SKM-1 treated with dmso at 0.1 percent for 144 hours (cell line): ENCODE data around the gene AGFG2.
"Not testable (repeated sequence)": the region's sequence is repeated elsewhere in the genome, so short reads cannot be mapped to it uniquely, and the experiment has no call there.

Experiments used
- DNase-seq: peaks from one replicate; lab custom pipeline; 2025; ENCODE audit not compliant: unreplicated experiment; lab: John Stamatoyannopoulos, UW

Gene AGFG2

GRCh38 chr7:100519580-100519979, 19.4 kb upstream of the AGFG2 start:
- DNase-seq: no peak

DNA sequence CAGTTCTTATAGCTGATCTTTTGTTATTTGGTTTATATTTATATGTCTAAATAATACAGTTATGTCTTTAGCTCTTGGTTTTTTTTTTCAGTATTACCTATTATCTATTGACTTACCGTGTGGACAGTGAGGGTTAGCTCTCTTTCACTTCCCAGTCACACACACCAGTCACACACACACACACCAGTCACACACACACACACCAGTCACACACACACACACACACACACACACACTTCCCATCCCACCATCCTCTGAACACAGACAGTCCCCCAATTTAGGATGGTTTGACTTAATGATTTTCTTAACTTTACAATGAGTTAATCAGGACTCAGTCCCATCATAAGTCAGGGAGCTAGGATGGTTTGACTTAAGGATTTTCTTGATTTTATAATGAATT, 18.9 kb upstream of the AGFG2 start:
- no peak for DNase-seq

DNA sequence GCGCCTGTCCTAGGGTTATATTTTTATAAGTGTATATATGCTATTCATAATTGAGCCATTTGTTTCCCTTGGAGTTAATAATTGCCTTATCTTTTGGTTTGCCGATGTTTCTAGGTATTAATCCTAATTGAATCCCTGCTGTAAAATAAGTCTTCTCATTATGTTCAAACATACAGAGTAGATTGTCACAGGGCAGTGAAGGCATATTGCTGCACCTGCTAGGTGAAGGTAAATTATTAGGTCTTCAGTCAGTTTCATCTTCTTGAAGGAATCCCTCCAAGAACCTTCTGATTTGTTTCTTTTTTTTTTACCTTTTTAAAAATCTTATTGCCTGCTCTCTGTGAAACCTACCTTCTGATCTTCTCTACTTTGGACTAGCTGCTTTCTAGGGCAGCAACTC, 17.9 kb upstream of the AGFG2 start:
- no peak for DNase-seq

GRCh38 chr7:100521909-100522593, 17.0 kb upstream of the AGFG2 start:
- DNase-seq: not testable (repeated sequence)

- DNase-seq: not testable (repeated sequence)
Observed at GRCh38 chr7:100523192-100523591, 15.8 kb upstream of the AGFG2 start.

DNA sequence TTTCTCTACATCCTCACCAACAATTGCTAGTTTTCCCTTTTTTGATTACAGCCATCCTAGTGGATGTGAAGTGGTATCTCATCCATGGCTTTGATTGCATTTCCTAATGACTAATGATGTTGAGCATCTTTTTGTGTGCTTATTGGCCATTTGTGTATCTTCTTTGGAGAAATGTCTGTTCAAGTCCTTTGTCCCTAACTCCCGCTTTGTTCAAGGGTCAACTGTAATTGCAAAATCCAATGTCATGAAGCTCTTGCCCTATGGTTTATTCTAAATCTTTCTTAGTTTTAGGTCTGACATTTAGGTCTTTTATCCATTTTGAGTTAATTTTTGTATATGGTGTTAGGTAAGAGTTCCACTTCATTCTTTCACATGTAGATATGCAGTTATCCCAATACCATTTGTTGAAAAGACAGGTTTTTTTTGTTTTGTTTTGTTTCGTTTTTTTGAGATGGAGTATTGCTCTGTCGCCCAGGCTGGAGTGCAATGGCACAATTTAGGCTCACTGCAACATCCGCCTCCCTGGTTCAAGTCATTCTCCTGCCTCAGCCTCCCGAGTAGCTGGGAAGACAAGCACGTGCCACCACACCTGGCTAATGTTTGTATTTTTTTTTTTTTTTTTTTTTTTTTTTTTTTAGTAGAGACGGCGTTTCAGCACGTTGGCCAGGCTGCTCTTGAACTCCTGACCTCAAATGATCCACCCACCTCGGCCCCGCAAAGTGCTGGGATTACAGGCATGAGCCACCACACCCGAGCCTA, 10.7 kb upstream of the AGFG2 start:
- DNase-seq: not testable (repeated sequence)

GRCh38 chr7:100532165-100533022, 6.6 kb upstream of the AGFG2 start:
- no peak for DNase-seq

DNA sequence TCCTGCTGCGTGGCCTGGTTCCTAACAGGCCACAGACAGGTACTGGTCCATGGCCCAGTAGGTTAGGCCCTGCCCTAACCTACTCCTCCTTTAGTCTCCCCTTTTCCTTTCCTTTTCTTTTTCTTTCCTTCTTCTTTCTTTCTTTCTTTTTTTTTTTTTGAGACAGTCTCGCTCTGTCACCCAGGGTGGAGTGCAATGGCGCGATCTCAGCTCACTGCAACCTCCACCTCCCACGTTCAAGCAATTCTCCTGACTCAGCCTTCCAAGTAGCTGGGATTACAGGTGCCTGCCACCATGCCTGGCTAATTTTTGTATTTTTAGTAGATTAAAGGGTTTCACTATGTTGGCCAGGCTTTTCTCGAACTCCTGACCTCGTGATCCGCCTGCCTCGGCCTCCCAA, 3.0 kb upstream of the AGFG2 start:
- not testable (repeated sequence) for DNase-seq

- not testable (repeated sequence) for DNase-seq
Observed at GRCh38 chr7:100536695-100537094, 2.3 kb upstream of the AGFG2 start.

- no peak for DNase-seq
Observed at GRCh38 chr7:100538348-100538653, 702 bp upstream of the AGFG2 start.

- DNase-seq: no peak
Observed at GRCh38 chr7:100539436-100540006, 518 bp downstream of the AGFG2 start.

- no peak for DNase-seq
Observed at GRCh38 chr7:100540073-100540723, 1.2 kb downstream of the AGFG2 start.

DNA sequence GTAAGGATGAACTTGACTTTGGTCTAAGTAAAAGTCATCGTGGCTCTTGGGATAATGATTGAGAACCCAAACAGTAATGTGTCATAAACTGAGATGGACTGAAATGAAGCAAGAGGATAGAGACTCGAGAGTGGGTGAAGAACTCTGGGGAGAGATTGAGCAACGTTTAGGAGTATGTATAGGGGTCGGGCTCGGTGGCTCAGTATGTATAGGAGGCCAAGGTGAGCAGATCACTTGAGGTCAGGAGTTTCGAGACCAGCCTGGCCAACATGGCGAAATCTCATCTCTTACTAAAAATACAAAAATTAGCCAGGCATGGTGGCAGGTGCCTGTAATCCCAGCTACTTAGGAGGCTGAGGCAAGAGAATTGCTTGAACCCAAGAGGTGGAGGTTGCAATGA, 2.3 kb downstream of the AGFG2 start:
- DNase-seq: not testable (repeated sequence)

GRCh38 chr7:100543586-100543985, 4.6 kb downstream of the AGFG2 start:
- DNase-seq: no peak

DNA sequence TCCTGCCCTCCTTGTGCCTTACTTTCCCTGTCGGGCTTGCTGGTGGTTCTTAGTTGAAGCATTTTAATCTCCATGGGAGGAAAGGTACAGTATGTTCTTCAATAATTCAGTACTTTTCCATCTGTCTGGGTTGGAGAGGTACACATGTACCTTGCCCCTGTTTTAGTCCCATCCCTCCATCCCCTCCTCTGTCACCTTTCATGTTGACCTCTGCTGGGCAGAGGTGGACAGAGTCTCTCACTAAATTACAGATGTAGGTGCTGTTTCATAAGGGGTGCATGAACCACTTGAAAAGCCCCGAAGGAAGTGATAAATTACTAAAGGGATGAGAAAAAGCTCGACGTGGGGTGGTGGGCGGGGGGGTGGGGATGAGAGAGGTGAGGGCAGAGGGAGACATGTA, 5.4 kb downstream of the AGFG2 start:
- no peak for DNase-seq

DNA sequence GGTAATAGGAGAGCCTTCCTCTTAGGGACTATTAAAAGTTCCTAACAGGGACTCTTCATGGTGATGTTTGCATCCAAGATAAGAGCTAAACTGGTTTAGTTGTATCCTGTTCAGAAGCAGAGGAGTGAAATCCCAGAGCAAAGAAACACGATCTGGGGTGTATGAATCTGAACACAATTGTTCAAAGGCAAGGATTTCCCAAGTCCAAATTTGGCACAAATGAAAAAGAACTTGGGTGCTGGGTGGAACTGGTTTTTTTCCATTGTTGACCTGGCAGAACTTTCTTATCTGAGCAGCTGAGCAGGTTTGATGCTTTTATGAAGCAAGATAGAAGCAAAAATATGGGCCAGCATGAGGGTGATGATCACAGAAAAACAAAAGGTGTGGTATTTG, 6.0 kb downstream of the AGFG2 start:
- no peak for DNase-seq

GRCh38 chr7:100545360-100546128, 6.5 kb downstream of the AGFG2 start:
- no peak for DNase-seq

DNA sequence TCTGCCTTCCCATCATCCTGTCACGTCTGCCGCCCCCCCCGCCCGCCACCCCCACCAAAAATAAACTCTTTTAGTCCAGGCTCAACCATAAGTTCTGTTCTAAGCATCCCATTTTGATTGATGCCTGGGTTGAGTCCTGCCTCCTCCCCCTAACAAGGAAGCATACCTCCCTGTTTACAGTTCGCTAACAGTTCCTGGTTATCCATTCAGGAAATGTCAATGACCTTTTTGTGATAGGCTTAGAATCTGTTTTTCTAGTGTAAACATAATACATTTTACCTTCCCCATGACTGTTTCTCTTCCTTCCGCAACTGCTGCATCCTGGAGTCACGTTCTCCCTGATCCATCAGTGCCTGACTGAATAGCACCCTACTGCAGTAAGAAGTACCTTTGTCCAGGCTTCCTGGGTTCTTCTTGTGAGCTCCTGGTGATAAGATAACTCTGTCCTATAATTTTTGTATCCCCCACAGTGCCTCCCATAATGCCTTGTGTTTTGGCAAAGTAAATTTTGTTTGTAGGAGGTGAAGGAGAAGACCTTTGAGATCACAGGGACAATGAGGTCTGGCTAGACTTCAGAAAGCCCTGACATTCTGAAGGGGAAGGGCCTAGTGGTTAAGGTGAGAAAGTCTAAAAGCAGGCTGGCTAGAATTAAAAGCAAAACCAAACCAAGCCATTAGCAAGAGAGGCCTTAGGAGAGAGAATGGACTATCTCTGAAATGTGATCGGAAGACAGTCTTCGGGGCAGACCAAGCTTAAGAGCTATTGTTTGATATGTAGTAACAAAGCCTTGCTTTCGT, 7.3 kb downstream of the AGFG2 start:
- no peak for DNase-seq
